Ramos (cell line): Measurements from ENCODE around the gene RAB8A.

ENCODE experiments used
- in situ Hi-C: fragments of 300-500 bp; cut with MboI; formaldehyde crosslinking; loops from one replicate; pipeline ENCODE4 v1.14.3; 2022; ENCODE audit warnings: low sequenced_read_pairs; ENCODE audit not compliant: unreplicated experiment

RAB8A gene

DNA sequence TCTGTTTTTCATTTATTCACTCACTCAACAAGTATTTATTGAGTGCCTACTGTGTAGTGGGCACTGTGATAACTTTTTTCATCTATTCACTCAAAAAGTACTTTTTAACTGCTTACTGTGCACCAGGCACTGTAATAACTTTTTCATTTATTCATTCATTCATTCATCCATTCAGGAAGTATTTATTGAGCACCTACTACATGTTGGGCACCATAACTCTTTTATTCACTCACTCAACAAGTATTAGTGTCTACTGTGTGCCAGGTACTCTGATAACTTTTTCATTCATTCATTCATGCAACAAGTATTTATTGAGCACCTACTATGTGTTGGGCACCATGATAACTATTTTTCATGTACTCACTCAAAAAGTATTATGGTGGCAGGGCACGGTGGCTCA, 54.7 kb downstream of the RAB8A start:
- in situ Hi-C loops, result no loop called here

DNA sequence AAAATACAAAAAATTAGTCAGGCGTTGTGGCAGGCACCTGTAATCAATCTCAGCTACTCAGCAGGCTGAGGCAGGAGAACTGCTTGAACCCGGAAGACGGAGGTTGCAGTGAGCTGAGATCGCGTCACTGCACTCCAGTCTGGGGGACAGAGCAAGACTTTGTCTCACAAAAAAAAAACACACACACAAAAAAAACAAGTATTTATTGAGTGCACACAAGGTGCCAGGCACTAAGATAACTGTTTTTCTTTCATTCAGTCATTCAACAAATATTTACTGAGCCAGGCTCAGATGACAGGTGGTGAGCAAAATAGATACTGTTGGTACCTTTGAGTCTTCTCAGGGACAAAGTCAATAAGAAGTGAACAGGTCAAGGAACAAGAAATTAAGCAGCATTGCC, 55.4 kb downstream of the RAB8A start:
- in situ Hi-C loops, result no loop called here

DNA sequence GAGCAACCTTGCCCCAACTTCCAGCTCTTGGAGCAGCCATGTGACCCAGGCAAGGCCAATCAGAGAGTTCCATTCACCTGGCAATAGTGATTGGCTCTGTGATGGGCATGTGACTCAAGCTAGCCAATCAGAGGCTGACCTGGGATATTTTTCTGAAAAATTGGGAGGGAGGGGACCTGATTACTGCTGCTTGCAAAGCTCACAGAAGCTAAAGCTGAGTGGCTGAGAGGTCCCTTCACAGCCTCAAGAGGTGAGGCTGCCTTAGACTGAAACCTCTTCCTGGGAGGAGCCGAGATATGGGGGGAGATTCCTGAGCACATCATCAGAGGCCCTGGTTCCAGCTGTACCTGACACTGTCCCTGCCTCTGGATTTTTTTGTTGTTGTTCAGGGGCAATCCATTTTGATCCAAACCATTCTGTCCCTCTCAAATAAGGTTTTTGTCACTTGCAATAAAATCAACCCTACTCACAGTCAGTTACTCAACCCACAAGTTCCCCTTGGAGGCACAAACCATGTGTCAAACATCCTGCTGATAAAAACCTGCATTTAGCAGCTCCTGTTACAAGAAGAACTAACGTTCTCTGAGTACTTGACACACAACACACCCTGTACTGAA, 56.9 kb downstream of the RAB8A start:
- in situ Hi-C loops, result no loop called here

DNA sequence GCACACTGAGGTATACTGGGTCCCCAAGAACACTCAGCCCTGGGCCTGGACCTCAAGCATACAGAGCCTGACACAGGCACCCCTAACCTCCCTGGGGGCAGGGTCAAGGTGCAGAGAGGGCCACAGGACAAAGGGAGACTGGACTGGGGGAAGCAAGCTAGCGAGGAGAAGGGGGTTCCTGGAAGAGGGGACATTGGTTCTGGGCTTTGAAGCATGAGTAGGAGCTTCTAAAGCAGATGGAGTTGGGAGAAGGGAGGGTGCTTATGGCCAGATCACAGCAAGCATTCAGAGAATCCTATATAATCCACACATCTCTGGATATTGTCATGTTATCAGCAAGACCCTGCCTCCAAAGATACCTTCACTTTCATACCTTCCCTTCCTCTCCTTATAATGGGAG, 58.4 kb downstream of the RAB8A start:
- in situ Hi-C loops, result no loop called here

DNA sequence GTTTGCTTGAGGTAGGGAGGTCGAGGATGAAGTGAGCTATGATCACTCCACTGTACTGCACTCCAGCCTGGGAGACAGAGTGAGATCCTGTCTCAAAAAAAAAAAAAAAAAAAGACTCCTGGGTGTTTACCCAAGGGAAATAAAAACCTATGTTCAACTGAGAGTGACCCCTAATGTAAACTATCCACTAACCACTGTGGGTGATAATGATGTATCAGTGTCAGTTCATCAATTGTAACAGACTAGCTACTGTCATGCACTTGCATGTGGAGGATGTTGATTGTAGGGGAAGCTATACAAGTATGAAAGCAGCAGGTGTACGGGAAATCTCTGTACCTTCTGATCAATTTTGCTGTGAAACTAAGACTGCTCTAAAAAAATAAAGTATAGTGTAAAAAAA, 64.3 kb downstream of the RAB8A start:
- in situ Hi-C loops, result loop anchor here (25.0 kb wide), 1 partner anchor 339 kb away; no protein-coding TSS in a partner anchor

DNA sequence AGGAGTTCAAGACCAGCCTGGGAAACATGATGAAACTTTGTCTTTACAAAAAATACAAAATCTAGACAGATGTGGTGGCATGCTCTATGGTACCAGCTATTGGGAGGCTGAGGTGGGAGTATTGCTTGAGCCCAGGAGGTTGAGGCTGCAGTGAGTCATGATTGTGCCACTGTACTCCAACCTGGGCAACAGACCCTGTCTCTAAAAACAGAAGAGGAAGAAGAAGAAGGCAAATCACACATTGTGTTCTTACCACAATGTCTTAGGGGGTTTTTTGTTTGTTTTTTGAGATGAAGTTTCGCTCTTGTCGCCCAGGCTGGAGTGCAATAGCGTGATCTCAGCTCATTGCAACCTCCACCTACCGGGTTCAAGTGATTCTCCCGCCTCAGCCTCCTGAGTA, 67.2 kb downstream of the RAB8A start:
- in situ Hi-C loops, result loop anchor here (25.0 kb wide), 1 partner anchor 342 kb away; no protein-coding TSS in a partner anchor

DNA sequence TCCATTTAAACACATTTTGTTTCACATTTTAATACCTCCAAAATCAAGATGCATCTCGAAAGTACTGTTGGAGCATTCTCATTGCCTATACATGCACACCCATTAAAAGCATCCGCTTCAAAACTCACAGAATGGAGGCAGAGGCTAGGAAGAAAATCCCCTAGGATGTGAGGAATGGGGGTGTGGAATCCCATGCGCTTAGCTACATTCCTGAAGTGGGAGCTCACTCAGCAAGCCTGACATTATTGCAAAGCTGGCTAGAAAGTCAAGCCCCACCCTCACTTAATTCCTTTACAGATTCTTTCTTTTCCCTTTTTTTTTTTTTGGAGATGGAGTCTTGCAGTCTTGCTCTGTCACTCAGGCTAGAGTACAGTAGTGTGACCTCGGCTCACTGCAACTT, 68.9 kb downstream of the RAB8A start:
- in situ Hi-C loops, result loop anchor here (5.0 to 25.0 kb wide), 3 partner anchors 138 to 556 kb away; no protein-coding TSS in a partner anchor
